Eye (tissue), 1 donor: Measurements from ENCODE around the gene ARHGAP20.

Experiments
- DNase-seq: peaks from one replicate; pipeline ENCODE4 v3.0.0-alpha.2; 2015

ARHGAP20 gene

GRCh38 chr11:110606415-110606814 is 105.8 kb downstream of the ARHGAP20 start:
- no peak for DNase-seq

DNA sequence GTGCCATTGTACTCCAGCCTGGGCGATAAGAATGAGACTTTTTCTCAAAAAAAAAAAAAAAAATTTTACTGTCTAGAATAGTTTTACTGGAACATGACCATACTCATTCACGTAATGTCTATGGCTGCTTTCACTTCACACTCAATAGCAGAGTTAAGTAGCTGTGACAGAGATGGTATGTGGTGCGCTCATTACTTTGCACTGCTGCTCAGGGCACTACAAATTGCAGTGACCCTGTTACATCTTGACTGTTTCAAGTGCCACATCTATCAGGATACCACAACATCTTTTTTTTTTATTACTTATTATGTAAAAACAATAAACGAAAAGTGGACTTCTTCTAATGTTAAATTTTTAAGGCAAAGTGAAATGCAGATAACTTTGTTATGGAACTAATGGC is 110.3 kb downstream of the ARHGAP20 start:
- DNase-seq: no peak

DNA sequence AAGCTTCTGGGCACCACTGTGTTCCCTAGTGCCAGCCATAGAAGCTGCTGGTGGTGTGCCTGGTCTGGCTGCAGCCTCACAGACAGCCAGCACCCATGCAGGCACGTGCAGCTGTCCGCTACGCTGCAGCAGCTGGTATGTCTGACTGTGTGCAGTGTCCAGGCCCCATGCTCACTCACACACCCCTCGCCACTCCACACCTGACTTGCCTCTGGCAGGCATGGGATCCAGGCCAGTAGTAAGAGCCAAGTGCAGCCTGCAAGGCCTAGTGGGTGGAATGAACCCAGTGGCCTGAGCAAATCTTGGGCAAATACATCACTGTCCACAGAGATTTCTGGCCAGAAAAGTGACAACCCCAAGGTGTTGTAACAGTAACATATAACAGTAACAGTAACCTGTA is 111.9 kb downstream of the ARHGAP20 start:
- no peak for DNase-seq

- DNase-seq: no peak
Observed at GRCh38 chr11:110599207-110599606, 113.0 kb downstream of the ARHGAP20 start.

DNA sequence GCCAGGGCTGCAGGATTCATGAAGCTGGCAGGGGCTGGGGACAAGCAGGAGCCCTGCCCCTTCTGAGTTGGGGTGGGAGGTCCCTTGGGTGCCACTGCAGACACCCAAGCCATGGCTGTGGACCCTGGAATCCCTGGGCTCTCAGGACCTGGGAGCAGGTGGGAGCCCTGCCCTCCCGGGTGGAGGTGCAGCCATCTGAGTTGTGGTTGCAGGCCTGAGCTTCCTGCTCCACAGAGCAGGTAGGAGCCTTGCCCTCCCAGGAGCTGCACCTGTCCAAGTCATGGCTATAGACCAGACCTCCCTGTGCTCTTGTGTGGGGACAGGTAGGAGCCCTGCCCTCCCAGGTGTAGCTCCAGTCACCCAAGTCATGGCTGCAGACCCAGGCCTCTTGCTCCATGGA is 113.5 kb downstream of the ARHGAP20 start:
- no peak for DNase-seq

GRCh38 chr11:110587972-110588371 is 124.3 kb downstream of the ARHGAP20 start:
- DNase-seq: no peak

GRCh38 chr11:110587129-110587528 is 125.1 kb downstream of the ARHGAP20 start:
- DNase-seq: no peak

DNA sequence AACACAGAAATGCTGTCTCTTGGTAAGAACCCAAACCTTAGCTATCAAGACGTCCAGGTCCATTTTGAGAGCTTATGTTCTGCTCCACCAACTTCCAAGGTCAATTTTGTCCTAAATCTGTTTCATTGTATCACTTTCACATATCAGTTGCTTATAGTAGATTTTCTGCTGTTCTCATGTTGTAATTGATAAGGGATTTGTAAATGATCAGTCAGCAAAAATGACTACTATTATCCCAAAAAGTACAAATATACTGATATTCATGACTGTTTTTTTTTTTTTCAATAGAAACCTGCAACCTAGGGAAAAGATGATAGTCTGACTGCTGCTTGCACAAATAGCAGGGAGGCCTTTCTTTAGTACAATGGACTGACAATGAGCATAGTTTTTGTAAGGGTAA is 128.1 kb downstream of the ARHGAP20 start:
- no peak for DNase-seq

DNA sequence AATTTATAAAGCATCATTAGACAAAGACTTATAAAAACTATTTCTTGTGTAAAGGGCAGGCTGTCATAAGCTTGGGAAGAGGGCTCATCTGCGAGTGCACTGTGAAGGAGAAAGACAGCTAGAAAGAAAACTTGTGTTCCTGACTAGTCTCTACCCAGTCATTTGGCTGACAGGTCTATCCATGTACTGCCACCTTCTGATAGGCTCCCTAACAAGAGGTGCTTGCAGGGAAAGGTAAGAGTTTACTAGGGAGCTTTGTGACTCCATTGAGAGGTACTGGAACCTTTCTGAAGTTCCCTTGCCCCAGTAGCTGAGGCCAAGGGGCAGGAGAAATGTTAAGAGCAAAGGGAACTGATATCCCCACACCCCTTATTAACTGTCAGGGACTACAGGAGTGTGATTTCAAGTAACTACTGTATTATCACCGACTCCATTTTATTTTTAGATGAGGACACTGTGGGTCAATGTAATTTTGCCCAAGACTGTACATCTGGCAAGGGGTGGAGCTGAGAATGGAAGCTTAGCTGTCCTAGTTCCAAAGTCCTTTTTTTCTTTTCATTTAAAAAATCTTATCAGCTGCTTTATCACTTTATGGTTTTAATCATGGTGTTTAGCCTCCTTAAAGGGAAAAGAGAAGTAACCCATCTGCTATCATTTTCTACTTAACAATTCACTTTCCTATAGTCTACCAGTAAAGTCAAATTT is 129.4 kb downstream of the ARHGAP20 start:
- no peak for DNase-seq

GRCh38 chr11:110580571-110580970 is 131.7 kb downstream of the ARHGAP20 start:
- no peak for DNase-seq

DNA sequence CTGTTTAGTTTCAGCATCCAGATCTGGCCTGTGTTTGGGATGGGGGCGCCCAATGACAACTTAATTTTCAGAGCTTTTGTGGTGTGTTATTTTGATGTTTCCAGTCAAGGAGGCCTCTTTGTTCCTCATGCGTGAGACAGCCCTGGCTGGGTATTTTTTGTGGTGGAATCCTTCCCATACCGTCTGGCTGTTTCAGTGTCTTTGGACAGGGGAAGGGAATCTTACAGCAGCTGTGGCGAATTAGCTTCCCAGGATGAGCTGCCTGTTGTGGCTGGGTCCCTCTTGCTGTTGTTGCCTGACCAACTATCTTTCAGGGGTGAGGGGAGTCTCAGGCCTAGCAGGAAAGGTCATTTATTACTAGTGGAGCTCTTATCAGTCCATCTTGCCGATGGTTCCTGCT is 138.8 kb downstream of the ARHGAP20 start:
- no peak for DNase-seq

GRCh38 chr11:110571081-110571720 is 141.0 kb downstream of the ARHGAP20 start:
- DNase-seq: no peak

GRCh38 chr11:110566577-110566976 is 145.7 kb downstream of the ARHGAP20 start:
- no peak for DNase-seq

DNA sequence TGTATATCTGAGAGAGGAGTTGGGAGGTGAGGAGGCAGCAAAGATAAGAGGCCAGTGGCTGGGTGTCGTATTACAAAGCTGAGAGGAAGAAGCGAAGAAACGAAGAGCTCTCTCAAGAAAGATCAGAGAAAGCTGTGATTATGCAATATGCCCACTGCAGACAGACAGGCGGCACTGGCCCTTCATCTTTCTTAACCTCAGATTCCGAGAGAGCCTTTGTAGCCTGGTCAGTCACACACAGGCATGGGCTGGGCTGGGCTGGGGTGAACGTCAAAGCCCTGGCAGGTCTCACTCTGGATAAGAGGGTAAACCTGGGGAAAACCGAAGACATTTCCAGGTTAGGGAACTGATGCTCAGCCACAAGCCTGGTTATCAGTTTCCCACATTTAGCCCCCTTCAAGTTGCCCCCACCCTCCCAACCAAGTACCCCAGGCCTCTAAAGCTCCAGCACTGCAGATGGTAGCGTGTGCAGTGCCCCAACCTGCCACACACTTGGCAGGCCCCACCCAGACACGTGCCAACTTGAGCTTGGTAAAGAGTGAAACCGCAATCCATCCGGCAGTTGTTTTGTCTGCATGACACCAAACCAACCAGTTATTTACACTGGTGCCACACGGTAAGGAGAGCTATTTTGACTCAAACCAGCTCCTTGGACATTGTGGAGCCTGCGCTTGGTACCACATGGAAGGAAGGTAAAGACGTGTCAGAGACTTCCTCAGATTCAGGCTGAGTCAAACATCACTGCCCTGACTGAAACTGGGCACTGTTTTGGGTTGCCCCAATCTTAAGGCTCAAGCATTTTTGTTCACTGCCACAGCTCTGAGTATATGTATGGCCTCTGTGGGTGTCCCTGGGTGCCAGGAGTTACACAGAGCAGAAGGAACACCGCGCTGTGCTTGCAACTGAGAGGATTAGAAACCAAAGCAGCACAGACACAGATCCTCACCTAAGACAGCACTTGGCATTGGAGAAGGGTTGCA is 146.6 kb downstream of the ARHGAP20 start:
- no peak for DNase-seq

DNA sequence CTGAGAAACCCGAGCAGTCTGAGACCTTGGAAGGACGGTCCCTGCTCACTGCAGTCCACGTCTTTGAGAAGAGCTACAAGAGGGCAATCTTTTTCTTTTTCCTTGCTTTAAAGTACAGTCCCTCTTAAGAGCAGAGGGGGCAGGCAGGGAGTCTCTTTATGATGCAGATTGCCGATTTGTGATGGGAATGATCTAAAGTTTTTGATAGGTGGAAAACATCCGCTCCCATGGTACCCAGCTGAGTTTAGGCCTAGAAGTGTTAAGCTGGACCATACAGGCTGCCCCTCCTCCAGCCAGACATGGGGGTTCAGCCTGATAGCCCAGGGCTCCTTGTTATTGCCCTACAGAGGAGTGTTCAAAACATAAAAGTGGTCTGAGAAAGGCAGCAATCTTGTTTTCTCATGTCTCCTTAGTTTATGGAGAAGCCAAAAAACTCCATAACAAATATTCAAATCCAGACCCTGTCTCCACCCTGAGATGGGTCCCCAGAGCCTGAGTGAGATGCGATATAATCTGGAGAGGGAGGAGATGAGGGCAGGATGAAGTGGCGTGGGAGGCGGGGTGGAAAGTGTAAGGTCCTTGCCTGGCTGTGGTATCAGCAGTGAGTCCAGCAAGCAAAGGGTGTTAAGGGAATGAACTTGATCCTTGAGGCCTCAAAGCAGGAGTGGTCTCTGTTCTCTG is 147.4 kb downstream of the ARHGAP20 start:
- no peak for DNase-seq

DNA sequence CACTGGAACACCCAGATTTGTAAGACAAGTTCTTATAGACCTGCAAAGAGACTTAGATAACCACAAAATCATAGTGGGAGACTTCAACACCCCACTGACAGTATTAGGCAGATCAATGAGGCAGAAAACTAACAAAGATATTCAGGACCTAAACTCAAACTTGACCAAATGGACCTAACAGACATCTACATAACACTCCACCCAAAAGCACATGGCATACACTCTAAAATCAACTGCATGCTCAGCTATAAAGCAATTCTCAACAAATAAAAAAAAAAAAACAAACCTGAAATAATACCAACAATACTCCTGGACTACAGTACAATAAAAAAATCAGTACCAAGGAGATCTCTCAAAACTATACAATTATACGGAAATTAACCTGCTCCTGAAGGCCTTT is 167.5 kb downstream of the ARHGAP20 start:
- no peak for DNase-seq

DNA sequence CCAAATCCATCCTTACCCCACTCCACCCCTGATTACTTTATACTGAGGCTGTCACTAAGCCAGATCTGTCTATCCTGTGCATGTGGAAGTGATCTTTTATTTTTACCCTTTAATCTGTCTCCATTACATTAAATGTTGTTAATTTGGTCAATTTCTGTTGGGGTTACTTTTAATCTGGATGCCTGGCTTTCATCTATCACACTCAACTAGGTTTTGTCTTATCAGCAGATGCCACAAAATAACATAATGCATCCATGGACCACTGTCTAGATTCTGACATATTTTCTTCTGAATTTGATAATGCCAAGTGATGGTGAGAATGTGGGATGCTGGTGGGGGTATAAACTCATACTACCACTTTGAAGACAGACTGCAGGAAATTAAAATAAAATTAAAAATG is 174.1 kb downstream of the ARHGAP20 start:
- DNase-seq: no peak

GRCh38 chr11:110530900-110531741 is 181.1 kb downstream of the ARHGAP20 start:
- peak; percentile 23 for DNase-seq

DNA sequence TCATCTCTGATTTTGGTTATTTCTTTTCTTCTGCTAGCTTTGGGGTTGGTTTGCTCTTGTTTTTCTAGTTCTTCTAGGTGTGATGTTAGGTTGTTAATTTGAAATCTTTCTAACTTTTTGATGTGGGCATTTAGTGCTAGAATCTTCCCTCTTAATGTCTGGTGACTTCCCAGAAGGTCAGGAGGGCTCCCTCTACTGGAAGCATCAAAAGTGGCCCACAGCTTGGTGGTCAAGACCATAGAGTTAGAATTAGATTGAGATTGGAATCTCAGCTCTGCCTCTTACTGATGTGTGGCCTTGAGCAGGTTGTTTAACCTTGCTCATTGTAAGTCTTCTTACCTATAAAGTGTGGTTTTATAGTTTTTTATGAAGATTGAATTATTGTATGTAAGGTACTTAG is 183.2 kb downstream of the ARHGAP20 start:
- no peak for DNase-seq

- DNase-seq: no peak
Observed at GRCh38 chr11:110527146-110527545, 185.1 kb downstream of the ARHGAP20 start.
